ENCODE results near the gene GPR132.

Gene GPR132

GRCh38 chr14:105091517-105092170 is 26.4 kb upstream of the GPR132 start:
- Histone ChIP-seq H3K4me1 (peaks cover 34% of the 10 kb centered on the region), H3K9ac (no peak overlapping the region), H3K27ac (peak overlapping the region; percentile 53)

DNA sequence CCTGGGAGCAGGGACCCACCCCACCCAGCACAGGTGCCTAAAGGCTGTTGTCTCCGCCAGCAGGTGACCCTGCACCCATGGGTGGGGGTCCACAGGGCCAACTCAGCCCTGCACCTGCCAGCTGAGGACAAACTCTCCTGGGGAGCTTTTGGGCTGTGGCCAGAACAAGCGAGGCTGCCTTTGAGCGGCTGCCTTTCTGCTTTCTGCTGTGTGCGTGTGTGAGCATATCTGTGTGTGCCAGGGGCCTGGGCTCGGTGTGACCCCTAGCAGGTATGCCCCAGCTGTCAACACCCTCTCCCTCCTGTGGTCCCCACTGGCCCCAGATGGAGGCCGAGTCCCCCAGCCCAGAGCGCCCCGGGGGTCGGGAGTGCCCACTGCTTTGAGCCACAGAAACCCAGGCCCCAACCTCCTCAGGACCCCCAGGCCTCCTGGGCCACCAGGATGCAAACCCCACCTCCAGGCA is 25.9 kb upstream of the GPR132 start:
- no peaks in the 10 kb centered on the region for H3K27me3 ChIP-seq (ENCODE audit: control insufficient read depth, insufficient read depth, low read length)

More at GRCh38 chr14:105091517-105092170, 26.4 kb upstream of the GPR132 start:
- peak overlapping the region; percentile 7 for H3K4me3 ChIP-seq (ENCODE audit: low read depth, low read length)
- H3K4me2 ChIP-seq (ENCODE audit: low read length), result peak overlapping the region; percentile 69
- H3K27me3 ChIP-seq (ENCODE audit: control insufficient read depth, insufficient read depth, low read length), result no peaks in the 10 kb centered on the region
- no peaks in the 10 kb centered on the region for H3K36me3 ChIP-seq (ENCODE audit: control insufficient read depth, insufficient read depth, low read length)
- TF ChIP-seq CTCF (IDR thresholded peaks at IDR 0.05), result no peak
- no peaks in the 10 kb centered on the region for H3K9me3 ChIP-seq (ENCODE audit: control insufficient read depth, low read length)
- no peaks in the 10 kb centered on the region for H3K79me2 ChIP-seq
- peak overlapping the region; percentile 74 for H2AFZ ChIP-seq

DNA sequence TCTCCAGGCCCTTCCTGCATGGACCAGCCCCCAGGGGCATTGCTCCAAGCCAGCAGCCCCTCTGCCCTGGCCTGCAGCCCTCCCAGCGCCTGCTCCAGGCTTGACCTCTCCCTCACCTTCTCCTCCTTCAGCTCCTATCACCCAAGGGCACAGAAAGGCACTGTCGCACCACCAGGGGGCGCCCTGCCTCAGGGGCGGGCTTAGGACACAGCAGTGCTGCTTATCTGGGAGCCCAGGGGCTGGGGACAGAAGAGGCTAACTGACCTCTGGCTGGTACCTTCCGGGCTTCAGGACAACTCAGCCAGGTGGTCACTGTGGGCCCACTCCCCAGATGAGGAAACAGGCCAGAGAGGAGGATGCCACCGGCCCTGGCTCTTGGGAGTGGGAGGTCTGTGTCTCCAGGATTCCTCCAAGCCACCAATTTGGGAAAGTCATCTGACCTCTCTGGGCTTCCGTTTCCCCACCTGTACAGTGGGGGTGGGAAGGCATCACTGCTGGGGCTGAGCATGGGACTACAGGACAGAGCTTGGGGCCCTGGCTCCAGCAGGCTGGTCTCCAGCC is 25.3 kb upstream of the GPR132 start:
- H3K4me1 ChIP-seq, result peaks cover 34% of the 10 kb centered on the region

More for the DNA sequence above, 25.9 kb upstream of the GPR132 start:
- peak overlapping the region; percentile 48 for H2AFZ ChIP-seq
- no peaks in the 10 kb centered on the region for H3K79me2 ChIP-seq
- H3K27ac ChIP-seq, result peak overlapping the region; percentile 33
- TF ChIP-seq CTCF (IDR thresholded peaks at IDR 0.05), result no peak
- peaks cover 34% of the 10 kb centered on the region for H3K4me1 ChIP-seq
- H3K36me3 ChIP-seq (ENCODE audit: control insufficient read depth, insufficient read depth, low read length), result no peaks in the 10 kb centered on the region
- H3K4me2 ChIP-seq (ENCODE audit: low read length), result no peak overlapping the region
- no peak overlapping the region for H3K9ac ChIP-seq
- no peaks in the 10 kb centered on the region for H3K9me3 ChIP-seq (ENCODE audit: control insufficient read depth, low read length)
- no peak overlapping the region for H3K4me3 ChIP-seq (ENCODE audit: low read depth, low read length)

DNA sequence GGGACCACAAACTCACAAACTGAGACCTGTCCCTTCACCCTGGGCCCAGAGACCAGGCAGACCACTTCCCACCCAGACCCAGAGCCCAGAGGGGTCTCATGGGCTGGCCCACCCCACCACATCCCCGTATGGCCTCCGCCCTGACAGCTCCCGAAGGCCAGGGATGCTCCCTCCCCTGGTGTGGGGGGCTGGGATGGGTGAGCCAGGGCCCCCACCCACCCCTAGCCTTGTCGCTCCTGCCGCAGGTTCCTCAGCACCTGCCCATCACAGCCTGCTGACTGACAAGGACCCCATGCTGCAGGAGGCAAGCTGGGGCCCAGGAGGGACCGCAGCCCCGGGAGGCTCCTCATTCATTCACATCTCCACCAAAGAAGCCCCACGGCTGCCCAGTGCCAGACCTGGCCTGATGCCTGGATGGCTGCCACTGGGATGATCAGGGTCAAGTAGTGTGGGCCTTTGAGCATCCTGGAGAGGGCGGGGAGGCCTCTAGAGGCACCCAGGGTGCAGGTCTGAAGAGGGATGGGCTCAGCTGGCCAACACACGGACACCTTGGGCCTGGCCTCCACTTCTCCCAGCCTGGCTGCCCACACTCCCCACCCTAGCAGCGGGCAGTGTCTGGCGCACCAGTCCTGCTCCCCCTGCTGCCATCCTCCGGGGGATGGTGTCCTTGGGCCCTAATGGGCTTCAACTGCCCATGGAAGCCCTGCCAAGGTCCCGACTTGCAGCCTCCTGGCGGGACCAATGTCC is 24.7 kb upstream of the GPR132 start:
- no peaks in the 10 kb centered on the region for H3K79me2 ChIP-seq
- peaks cover 34% of the 10 kb centered on the region for H3K4me1 ChIP-seq
- no peaks in the 10 kb centered on the region for H3K9me3 ChIP-seq (ENCODE audit: control insufficient read depth, low read length)
- peak overlapping the region; percentile 33 for H3K27ac ChIP-seq
- H3K4me2 ChIP-seq (ENCODE audit: low read length), result no peak overlapping the region
- no peak for TF ChIP-seq CTCF (IDR thresholded peaks at IDR 0.05)
- no peaks in the 10 kb centered on the region for H3K36me3 ChIP-seq (ENCODE audit: control insufficient read depth, insufficient read depth, low read length)
- no peak overlapping the region for H3K9ac ChIP-seq
- H3K4me3 ChIP-seq (ENCODE audit: low read depth, low read length), result no peak overlapping the region
- H2AFZ ChIP-seq, result peak overlapping the region; percentile 9
- H3K27me3 ChIP-seq (ENCODE audit: control insufficient read depth, insufficient read depth, low read length), result no peaks in the 10 kb centered on the region

More for the DNA sequence above, 25.3 kb upstream of the GPR132 start:
- Histone ChIP-seq H3K36me3 (ENCODE audit: control insufficient read depth, insufficient read depth, low read length) (no peaks in the 10 kb centered on the region), H3K4me3 (ENCODE audit: low read depth, low read length) (no peak overlapping the region), H3K9ac (no peak overlapping the region), H2AFZ (peak overlapping the region; percentile 9), H3K4me2 (ENCODE audit: low read length) (no peak overlapping the region), H3K27me3 (ENCODE audit: control insufficient read depth, insufficient read depth, low read length) (no peaks in the 10 kb centered on the region), H3K9me3 (ENCODE audit: control insufficient read depth, low read length) (no peaks in the 10 kb centered on the region), H3K79me2 (no peaks in the 10 kb centered on the region), H3K27ac (peak overlapping the region; percentile 33)
- peak; percentile 98 for TF ChIP-seq CTCF (IDR thresholded peaks at IDR 0.05)
